Measurements from ENCODE around the gene PLTP. TPM values are rescaled to one million over a fixed set of nuclear protein-coding genes. Genes with fewer than 3 reads are reported as not detected.

The PLTP gene
- total and polyA plus RNA-seq, 2 of the 13 experiments (the other 11 are each of a cell fraction or from before 2014, with no cell fraction given) = 16.9 to 28.6 TPM

- no peak; the same call in 1 of the 2 replicates for TF ChIP-seq RERE (CRISPR knock-in tag; IDR thresholded peaks at IDR 0.05; ENCODE audit: low read depth)
- TF ChIP-seq SNAPC5 (CRISPR knock-in tag; IDR thresholded peaks at IDR 0.05; ENCODE audit: borderline replicate concordance) = no peak; the same call in 1 of the 2 replicates
- TF ChIP-seq ZNF281 (CRISPR knock-in tag; IDR thresholded peaks at IDR 0.05; ENCODE audit: borderline replicate concordance) = peak; percentile 79; the same call in 1 of the 2 replicates
- no peak for TF ChIP-seq PRDM15 (CRISPR knock-in tag; IDR thresholded peaks at IDR 0.05)
- no peak for TF ChIP-seq ZNF775 (CRISPR knock-in tag; IDR thresholded peaks at IDR 0.05; ENCODE audit: borderline replicate concordance)
- TF ChIP-seq MIER3 (CRISPR knock-in tag; IDR thresholded peaks at IDR 0.05; ENCODE audit: borderline replicate concordance) = peak; percentile 90; the same call in 1 of the 2 replicates
- peak; percentile 99 for TF ChIP-seq ZNF18 (CRISPR knock-in tag; IDR thresholded peaks at IDR 0.05; ENCODE audit: insufficient replicate concordance)
- no peak for TF ChIP-seq ZNF850 (CRISPR knock-in tag; conservative IDR thresholded peaks at IDR 0.05)
- TF ChIP-seq ELF1 (CRISPR knock-in tag; IDR thresholded peaks at IDR 0.05) = peak; percentile 56; the same call in 1 of the 2 replicates
- TF ChIP-seq ZNF441 (CRISPR knock-in tag; IDR thresholded peaks at IDR 0.05; ENCODE audit: borderline replicate concordance) = peak; percentile 54; the same call in 1 of the 2 replicates
- no peak for TF ChIP-seq NFKBIZ (CRISPR knock-in tag; IDR thresholded peaks at IDR 0.05)
- TF ChIP-seq FIP1L1 (IDR thresholded peaks at IDR 0.05; ENCODE audit: borderline replicate concordance, insufficient read depth, low read depth, low read length) = no peak
- no peak for TF ChIP-seq POLR2A (IDR thresholded peaks at IDR 0.05; ENCODE audit: insufficient read depth in 1 of 2, low read depth in 2 of 2, low read length in 2 of 2)
Measured at GRCh38 chr20:45927071-45927878, 15.3 kb upstream of the PLTP start (continued).

Measured in HepG2 (cell line).